Astrocyte of the spinal cord (primary cell): ENCODE results near the gene NOL12.
"Not testable (repeated sequence)": the region's sequence is repeated elsewhere in the genome, so short reads cannot be mapped to it uniquely, and the experiment has no call there.

ENCODE experiments used
- DNase-seq: peaks from one replicate; pipeline ENCODE4 v3.0.0; 2011; ENCODE audit warnings: low read depth, low spot score
- H3K4me3 ChIP-seq: 2 replicates; pipeline ENCODE4 v1.5.1; 2011; ENCODE audit warnings: low read depth, mild to moderate bottlenecking, low read length, moderate library complexity
- in situ Hi-C: cut with HindIII; loops from 2 replicates; pipeline ENCODE4 v1.10.0; 2017; ENCODE audit warnings: low sequenced_read_pairs
- TF ChIP-seq, protein P1 (sequence below): IDR thresholded peaks from 2 replicates; pipeline ENCODE4 v1.5.1; 2012; ENCODE audit warnings: low read depth, mild to moderate bottlenecking, low read length, inconsistent platforms

The NOL12 gene

GRCh38 chr22:37681001-37681424 is 5.1 kb upstream of the NOL12 start:
- in situ Hi-C loops = no loop called here
- peak; percentile 40 for DNase-seq
- H3K4me3 ChIP-seq = no peak overlapping the region
- TF ChIP-seq, protein P1, sequence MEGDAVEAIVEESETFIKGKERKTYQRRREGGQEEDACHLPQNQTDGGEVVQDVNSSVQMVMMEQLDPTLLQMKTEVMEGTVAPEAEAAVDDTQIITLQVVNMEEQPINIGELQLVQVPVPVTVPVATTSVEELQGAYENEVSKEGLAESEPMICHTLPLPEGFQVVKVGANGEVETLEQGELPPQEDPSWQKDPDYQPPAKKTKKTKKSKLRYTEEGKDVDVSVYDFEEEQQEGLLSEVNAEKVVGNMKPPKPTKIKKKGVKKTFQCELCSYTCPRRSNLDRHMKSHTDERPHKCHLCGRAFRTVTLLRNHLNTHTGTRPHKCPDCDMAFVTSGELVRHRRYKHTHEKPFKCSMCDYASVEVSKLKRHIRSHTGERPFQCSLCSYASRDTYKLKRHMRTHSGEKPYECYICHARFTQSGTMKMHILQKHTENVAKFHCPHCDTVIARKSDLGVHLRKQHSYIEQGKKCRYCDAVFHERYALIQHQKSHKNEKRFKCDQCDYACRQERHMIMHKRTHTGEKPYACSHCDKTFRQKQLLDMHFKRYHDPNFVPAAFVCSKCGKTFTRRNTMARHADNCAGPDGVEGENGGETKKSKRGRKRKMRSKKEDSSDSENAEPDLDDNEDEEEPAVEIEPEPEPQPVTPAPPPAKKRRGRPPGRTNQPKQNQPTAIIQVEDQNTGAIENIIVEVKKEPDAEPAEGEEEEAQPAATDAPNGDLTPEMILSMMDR = no peak

DNA sequence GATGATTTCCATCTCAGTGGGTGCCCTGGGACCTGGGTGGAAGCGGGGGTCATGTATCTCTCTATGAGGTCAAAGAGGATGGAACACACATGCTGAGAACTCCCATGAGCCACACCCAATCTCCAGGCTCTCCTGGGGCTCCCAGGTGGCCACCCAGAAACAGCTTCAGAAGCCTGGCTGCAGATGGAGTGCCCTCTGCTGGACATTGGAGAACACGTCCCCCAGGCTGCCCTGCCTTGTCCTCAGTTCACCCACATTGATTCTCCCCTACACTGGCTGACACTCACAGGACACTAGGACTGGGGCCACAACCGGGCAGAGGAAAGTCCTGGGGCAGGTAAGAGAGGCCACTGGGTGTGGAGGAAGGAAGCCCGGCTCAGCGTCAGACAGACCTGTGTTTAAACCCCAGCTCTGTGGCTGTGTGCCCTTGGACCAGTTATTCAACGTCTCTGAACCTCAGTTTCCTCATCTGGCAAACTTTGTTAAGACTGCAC is 4.5 kb upstream of the NOL12 start:
- in situ Hi-C loops = no loop called here
- TF ChIP-seq, protein P1 = peak; percentile 94
- DNase-seq = peak; percentile 74
- no peak overlapping the region for H3K4me3 ChIP-seq

DNA sequence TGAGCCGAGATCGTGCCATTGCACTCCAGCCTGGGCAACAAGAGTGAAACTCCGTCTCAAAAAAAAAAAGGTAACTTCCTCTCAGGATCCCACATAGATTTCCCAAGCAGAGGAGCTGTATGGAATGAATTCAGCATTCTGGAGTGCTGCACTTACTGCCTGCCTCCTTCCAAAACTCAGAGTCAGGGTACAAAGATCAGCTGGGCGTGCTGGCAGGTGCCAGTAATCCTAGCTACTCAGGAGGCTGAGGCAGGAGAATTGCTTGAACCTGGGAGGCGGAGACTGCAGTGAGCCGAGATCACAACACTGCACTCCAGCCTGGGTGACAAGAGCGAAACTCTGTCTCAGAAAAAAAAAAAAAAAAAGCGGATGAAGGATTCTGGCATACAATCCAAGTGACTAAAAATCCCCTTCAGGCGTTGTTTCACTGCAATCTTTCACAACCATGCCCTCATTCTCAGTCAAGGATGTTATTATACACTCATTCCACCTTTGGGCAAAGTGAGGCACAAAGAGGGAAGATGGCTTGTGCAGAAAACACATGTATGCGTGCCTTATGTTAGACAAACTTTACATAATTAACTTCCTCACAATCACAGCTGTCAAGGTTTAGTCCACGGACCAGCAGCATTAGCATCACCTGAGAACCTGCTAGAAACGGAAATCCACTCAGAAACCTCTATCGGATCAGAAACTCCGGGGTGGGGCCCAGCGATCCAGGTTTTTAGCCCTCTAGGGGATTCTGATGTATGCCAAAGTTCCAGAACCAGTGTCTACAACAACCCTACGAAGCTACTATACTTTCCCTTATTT is 1.1 kb upstream of the NOL12 start:
- in situ Hi-C loops = no loop called here
- TF ChIP-seq, protein P1 = no peak
- DNase-seq = no peak
- H3K4me3 ChIP-seq = no peak overlapping the region

- in situ Hi-C loops = no loop called here
- DNase-seq = no peak
- H3K4me3 ChIP-seq = no peak overlapping the region
- TF ChIP-seq, protein P1 = no peak
Measured at GRCh38 chr22:37690407-37690806, 4.3 kb downstream of the NOL12 start.

DNA sequence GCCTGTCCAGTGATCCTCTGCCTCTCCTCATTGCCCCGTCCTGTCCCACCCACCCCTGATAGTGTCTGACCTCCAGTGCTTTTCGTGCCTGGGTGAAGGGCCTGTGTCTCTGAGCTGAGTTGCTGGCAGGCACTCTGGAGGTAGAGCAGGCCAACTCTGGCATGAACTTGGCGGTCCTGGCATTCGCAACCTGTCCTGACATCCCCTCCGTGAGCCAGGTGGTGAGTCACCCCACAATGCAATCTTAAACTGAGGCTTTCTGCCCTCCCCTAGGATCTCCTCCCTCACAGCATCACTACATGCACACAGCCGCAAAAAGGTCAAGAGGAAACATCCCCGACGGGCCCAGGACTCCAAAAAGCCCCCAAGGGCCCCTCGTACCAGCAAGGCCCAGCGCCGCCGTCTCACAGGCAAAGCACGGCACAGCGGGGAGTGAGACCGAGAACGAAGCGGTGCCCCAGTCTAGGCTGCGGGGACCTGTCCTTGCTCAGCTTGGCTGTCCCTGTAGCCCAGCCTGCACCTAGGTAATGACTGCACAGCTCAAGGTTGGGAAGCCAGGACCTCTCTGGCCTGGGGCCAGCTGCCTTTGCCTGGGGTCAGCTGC is 4.9 kb downstream of the NOL12 start:
- no peak for DNase-seq
- H3K4me3 ChIP-seq = no peak overlapping the region
- in situ Hi-C loops = no loop called here
- TF ChIP-seq, protein P1 = no peak

DNA sequence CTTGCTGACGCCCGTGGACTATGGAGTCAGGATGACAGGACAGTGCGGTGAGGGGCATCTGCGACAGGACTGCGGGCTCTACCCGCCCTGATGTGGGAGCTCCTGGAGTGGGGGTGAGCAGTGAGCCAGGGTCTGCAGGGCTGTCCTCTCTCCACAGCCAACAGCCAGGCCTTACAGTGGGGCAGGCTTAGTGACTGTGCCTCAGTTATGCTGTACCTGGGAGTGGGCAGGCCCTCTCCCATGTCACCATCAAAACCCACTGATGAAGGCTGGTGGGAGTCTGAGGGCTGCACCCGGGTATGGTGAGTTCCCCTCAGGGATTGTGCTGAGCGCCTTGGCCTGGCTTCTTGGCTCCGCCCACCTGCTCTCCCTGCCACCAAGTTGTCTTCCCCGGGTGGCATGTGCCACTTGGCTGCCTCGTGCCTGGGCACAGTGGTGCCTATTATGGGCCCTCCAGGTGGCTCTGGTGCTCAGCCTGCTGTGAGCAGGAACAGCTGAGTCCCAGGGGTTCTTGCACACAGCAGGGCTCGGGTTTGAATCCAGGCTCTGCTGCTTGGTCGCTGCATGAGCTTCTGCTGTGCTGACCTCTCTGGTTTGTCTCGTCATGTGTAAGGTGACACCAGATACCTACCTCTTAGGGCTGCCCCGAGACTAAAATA is 6.6 kb downstream of the NOL12 start:
- in situ Hi-C loops = no loop called here
- DNase-seq = no peak
- no peak overlapping the region for H3K4me3 ChIP-seq
- TF ChIP-seq, protein P1 = no peak

DNA sequence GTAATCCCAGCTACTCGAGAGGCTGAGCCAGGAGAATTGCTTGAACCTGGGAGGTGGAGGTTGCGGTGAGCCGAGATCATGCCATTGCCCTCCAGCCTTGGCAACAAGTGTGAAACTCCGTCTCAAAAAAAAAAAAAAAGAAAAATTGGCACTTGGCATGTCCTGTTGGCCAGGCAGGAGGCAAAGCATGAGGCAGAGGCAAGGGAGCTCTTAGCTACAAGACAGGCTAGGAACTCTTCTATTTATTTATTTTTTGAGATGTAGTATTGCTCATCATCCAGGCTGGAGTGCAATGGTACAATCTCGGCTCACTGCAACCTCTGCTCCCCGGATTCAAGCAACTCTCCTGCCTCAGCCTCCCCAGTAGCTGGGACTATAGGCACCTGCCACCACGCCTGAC is 8.0 kb downstream of the NOL12 start:
- DNase-seq, H3K4me3 ChIP-seq, in situ Hi-C loops: not testable (repeated sequence)

DNA sequence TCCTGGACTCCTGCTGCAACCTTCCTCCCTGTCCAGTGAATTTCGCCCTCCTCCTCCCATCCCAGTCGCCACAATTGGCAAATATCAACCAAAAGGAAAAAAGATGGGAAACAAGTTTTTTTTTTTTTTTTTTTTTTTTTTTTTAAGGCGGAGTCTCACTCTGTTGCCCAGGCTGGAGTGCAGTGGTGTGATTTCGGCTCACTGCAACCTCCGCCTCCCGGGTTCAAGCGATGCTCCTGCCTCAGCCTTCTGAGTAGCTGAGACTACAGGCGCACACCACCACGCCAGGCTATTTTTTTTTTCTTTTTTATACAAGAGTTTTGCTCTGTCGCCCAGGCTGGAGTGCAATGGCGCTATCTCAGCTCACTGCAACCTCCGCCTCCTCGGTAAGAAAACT is 10.1 kb downstream of the NOL12 start:
- peak overlapping the region; percentile 46 for H3K4me3 ChIP-seq
- DNase-seq, in situ Hi-C loops: not testable (repeated sequence)
